K562 (cell line): Measurements from ENCODE around the gene C10orf143. TPM values are rescaled to one million over a fixed set of nuclear protein-coding genes. Genes with fewer than 3 reads are reported as not detected.
A peak's percentile ranks its signal among the peaks of the same experiment; 100 is the strongest.

Source experiments
- ATAC-seq: fragments of 200-7000 bp; cut with Tn5 transposase; 3 replicates; pipeline ENCODE4 v1.9.1; 2020; ENCODE audit warnings: moderate library complexity
- BruUV-seq: library from RNA; stranded (reverse); fragments of 400-500 nt; replicated peaks from 2 replicates; lab custom pipeline; 2021; lab: Mats Ljungman, UMichigan
- CTCF ChIA-PET: fragments of 300-600 bp; formaldehyde crosslinking; extraction: SDS; loops from one replicate; lab custom pipeline; 2021; ENCODE audit warnings: low intra/inter-chr PET ratio; lab: Yijun Ruan, JAX
- POLR2A ChIA-PET: fragments of 300-600, 350-650 bp; sonication (Branson Sonifier 250); formaldehyde crosslinking; extraction: SDS; loops from one replicate; lab custom pipeline; 2021; ENCODE audit warnings: antibody characterized with exemption, inconsistent platforms; lab: Yijun Ruan, JAX
- DNase-seq, 4 experiments: peaks; one replicate each; pipeline versions ENCODE4 v3.0.0 to v3.0.0-alpha.2; 2011 to 2018; ENCODE audit warnings: low spot score in 3 of 4, mixed read lengths in 3 of 4; ENCODE audit errors: extremely low read depth in 1 of 4
- FAIRE-seq: peaks from 2 replicates; lab custom pipeline; 2011; peaks lifted over from hg19 to GRCh38; lab: Jason Lieb, UNC
- H2AFZ ChIP-seq: 2 replicates; pipeline ENCODE4 v1.6.0; 2011; ENCODE audit warnings: low read depth, low read length, control low read depth, inconsistent platforms
- H3K27ac ChIP-seq: fragments of 200-600 bp; 3 replicates; pipeline ENCODE4 v1.8.0; 2011; ENCODE audit warnings: low read depth, mild to moderate bottlenecking, control low read depth, inconsistent platforms, low read length, moderate library complexity, mixed read lengths; ENCODE audit errors: extremely low read depth
- H3K27me3 ChIP-seq, 2 experiments: fragments of 300-600 bp in 1 of 2; 2 replicates in 1 of 2; 3 replicates in 1 of 2; pipeline versions ENCODE4 v1.6.0 to v1.8.0; 2011; ENCODE audit warnings: inconsistent platforms in 2 of 2, low read length in 2 of 2, mild to moderate bottlenecking in 1 of 2, mixed read lengths in 1 of 2, moderate library complexity in 1 of 2; ENCODE audit not compliant: control insufficient read depth in 2 of 2, insufficient read depth in 2 of 2
- H3K36me3 ChIP-seq: fragments of 300-600 bp; 3 replicates; pipeline ENCODE4 v1.8.0; 2011; ENCODE audit warnings: mild to moderate bottlenecking, low read length, inconsistent platforms; ENCODE audit not compliant: control insufficient read depth, insufficient read depth
- H3K4me1 ChIP-seq, 2 experiments: fragments of 200-600 bp in 1 of 2; replicated peaks in 1 of 2; 2 replicates in 1 of 2; 3 replicates in 1 of 2; pipeline versions ENCODE4 v1.5.1 to v1.8.0; 2011; ENCODE audit warnings: inconsistent platforms in 2 of 2, low read length in 2 of 2, mild to moderate bottlenecking in 1 of 2, mixed read lengths in 1 of 2, moderate library complexity in 1 of 2; ENCODE audit not compliant: control insufficient read depth in 2 of 2, insufficient read depth in 2 of 2
- H3K4me2 ChIP-seq: 2 replicates; pipeline ENCODE4 v1.6.1; 2011; ENCODE audit warnings: low read length, control low read depth, inconsistent platforms, mixed read lengths; ENCODE audit not compliant: insufficient read depth
- H3K4me3 ChIP-seq: fragments of 200-600 bp; sonication (generic), shearing (Covaris generic); 2 replicates; pipeline ENCODE4 v1.5.1; 2016; ENCODE audit warnings: control low read depth, inconsistent platforms
- H3K79me2 ChIP-seq: fragments of 200-600 bp; 3 replicates; pipeline ENCODE4 v1.8.0; 2011; ENCODE audit warnings: low read length, inconsistent platforms; ENCODE audit not compliant: control insufficient read depth, insufficient read depth
- H3K9ac ChIP-seq, 2 experiments: 2 replicates each; pipeline versions ENCODE4 v1.6.0 to v1.6.1; 2011; ENCODE audit warnings: low read depth in 2 of 2, low read length in 2 of 2, control low read depth in 1 of 2, inconsistent platforms in 1 of 2, mild to moderate bottlenecking in 1 of 2, mixed read lengths in 1 of 2; ENCODE audit not compliant: insufficient read depth in 1 of 2
- H3K9me1 ChIP-seq: one replicate; pipeline ENCODE4 v1.6.0; 2011; ENCODE audit warnings: inconsistent platforms, mild to moderate bottlenecking, low read length, moderate library complexity; ENCODE audit not compliant: control insufficient read depth, insufficient read depth
- H3K9me3 ChIP-seq: replicated peaks from 2 replicates; pipeline ENCODE4 v1.5.1; 2011; ENCODE audit warnings: low read depth, low read length, inconsistent platforms; ENCODE audit not compliant: control insufficient read depth, insufficient read depth
- H4K20me1 ChIP-seq: replicated peaks from 2 replicates; pipeline ENCODE4 v1.6.1; 2011; ENCODE audit warnings: low read length, inconsistent platforms, mixed read lengths; ENCODE audit not compliant: control insufficient read depth, insufficient read depth
- HNRNPUL1 ChIP-seq: fragments of 200-400 bp; formaldehyde crosslinking; IDR thresholded peaks from 2 replicates; pipeline ENCODE4 v1.6.1; 2017; ENCODE audit warnings: low read length
- RCOR1 ChIP-seq, 2 experiments: IDR thresholded peaks; 2 replicates each; pipeline ENCODE4 v1.6.1; 2012; ENCODE audit warnings: low read depth in 2 of 2, low read length in 2 of 2, borderline replicate concordance in 1 of 2, improper control_type of control experiment in 1 of 2
- SNRNP70 ChIP-seq: fragments of 200-400 bp; formaldehyde crosslinking; optimal IDR thresholded peaks from 2 replicates; pipeline ENCODE3; 2017; ENCODE audit warnings: low read depth, low read length
- TEAD1 ChIP-seq, 2 experiments: fragments of 450-650 bp in 1 of 2; sonication (generic) in 1 of 2; formaldehyde crosslinking; IDR thresholded peaks; 2 replicates each; pipeline versions ENCODE4 v1.4.0 to v1.8.0; 2020 to 2022; ENCODE audit warnings: mild to moderate bottlenecking in 2 of 2, missing genetic modification reagents in 1 of 2
- TEAD2 ChIP-seq: fragments of 450-650 bp; IDR thresholded peaks from 2 replicates; pipeline ENCODE4 v1.6.1; 2016; ENCODE audit warnings: missing genetic modification characterization, control low read depth, missing compliant biosample characterization
- U2AF2 ChIP-seq: fragments of 200-400 bp; formaldehyde crosslinking; optimal IDR thresholded peaks from 2 replicates; pipeline ENCODE3; 2017; ENCODE audit warnings: low read depth, mild to moderate bottlenecking, low read length
- ZBTB8A ChIP-seq: fragments of 450-650 bp; IDR thresholded peaks from 2 replicates; pipeline ENCODE4 v1.6.1; 2018; ENCODE audit warnings: mild to moderate bottlenecking, moderate library complexity; ENCODE audit not compliant: partially characterized antibody
- ZNF282 ChIP-seq: sonication (generic); formaldehyde crosslinking; IDR thresholded peaks from 2 replicates; pipeline ENCODE4 v1.8.1; 2023; ENCODE audit warnings: missing genetic modification reagents
- WGBS: fragments of 100-300 bp; shearing (Covaris generic); methylation state at CpG from one replicate; pipeline ENCODE4 v1.1.6; 2016; ENCODE audit warnings: low coverage, mixed read lengths; ENCODE audit not compliant: insufficient coverage; ENCODE audit errors: missing lambda C conversion rate; 5-methylcytosine and 5-hydroxymethylcytosine counted together
- in situ Hi-C: fragments of 300-500 bp; cut with MboI; formaldehyde crosslinking; loops from 4 replicates; pipeline ENCODE4 v1.15.0; 2018; ENCODE audit warnings: inconsistent platforms, mixed read lengths
- intact Hi-C: fragments of 100-400 bp; cut with micrococcal nuclease; formaldehyde crosslinking; loops from 2 replicates; pipeline ENCODE4 v1.14.2; 2022
- polyA plus RNA-seq, 8 experiments: library from polyadenylated mRNA; depleted of rRNA in 4 of 8; stranded (reverse) in 5 of 8; unstranded in 3 of 8; fragments of >200 nt; fragmentation: Nextera tagmentation in 2 of 8; fragmentation: Illumina TruSeq in 1 of 8; extraction: Ambion mirVana in 2 of 8; extraction: Trizol in 1 of 8; gene quantifications; 2 replicates each; pipeline versions ENCODE4 v1.2.1 to v1.2.3, GENCODE V29; 2011 to 2014; ENCODE audit warnings: inconsistent platforms in 1 of 8, missing spikeins in 1 of 8
- total RNA-seq, 7 experiments: library from RNA; depleted of rRNA in 6 of 7; stranded (reverse); fragments of >200 nt in 6 of 7; fragmentation: Illumina TruSeq in 2 of 7; extraction: Trizol in 2 of 7; gene quantifications; 2 replicates each; pipeline versions ENCODE4 v1.2.1 to v1.2.3, GENCODE V29; 2011 to 2021; ENCODE audit warnings: low replicate concordance in 1 of 7
- TF ChIP-seq, protein P1 (sequence below): sonication (generic); formaldehyde crosslinking; IDR thresholded peaks from 2 replicates; pipeline ENCODE4 v1.8.0; 2022; ENCODE audit warnings: missing genetic modification reagents, mild to moderate bottlenecking, moderate library complexity, borderline replicate concordance
- TF ChIP-seq, protein P2 (sequence below), 2 experiments: fragments of 450-650 bp; IDR thresholded peaks; 2 replicates each; pipeline ENCODE4 v1.6.1; 2016; ENCODE audit warnings: mild to moderate bottlenecking in 2 of 2, borderline replicate concordance in 1 of 2, low read depth in 1 of 2, moderate library complexity in 1 of 2

The C10orf143 gene
- total and polyA plus RNA-seq, 9 of the 15 experiments (the other 6 are each of a cell fraction or from before 2014, with no cell fraction given) = 0.07 to 0.42 (median 0.25) TPM; not detected in 2

DNA sequence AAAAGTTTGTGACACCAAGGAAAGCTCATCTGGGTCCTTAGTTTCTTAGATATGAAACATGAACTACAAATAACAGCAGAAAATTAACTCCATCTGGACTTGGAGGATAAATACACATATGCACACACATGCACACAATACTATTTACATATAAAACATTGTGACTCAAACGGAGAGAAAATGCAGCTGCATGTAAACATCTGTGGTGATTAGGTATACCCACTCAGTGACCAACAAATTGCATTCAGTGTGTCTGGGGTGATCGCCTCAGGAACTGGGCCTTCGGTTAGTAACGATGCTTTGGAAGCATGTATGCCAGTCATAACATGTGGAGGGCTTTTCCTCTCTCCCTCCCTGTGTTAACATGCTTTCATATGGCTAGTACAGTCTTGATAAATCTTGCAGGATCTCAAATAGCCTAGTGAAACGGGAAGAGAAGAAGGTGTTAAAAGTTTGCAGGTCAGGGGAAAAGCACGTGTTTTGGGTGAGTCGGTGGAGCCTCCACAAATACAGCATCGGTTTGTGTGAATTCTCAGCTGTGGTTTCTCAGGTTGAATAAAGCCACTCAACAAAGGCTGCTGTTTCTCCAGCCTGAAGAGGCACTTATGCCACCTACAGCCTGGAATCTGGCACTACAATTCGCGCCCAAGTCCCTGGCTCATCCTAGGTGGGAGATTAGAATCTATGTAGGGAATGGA lies 16.9 kb upstream of the C10orf143 start (continued):
- TF ChIP-seq TEAD1 (CRISPR knock-in tag; IDR thresholded peaks at IDR 0.05) = peak; percentile 94 to 96
- peak; percentile 95 for TF ChIP-seq TEAD2
- TF ChIP-seq, all 486 proteins: peak for 7

DNA sequence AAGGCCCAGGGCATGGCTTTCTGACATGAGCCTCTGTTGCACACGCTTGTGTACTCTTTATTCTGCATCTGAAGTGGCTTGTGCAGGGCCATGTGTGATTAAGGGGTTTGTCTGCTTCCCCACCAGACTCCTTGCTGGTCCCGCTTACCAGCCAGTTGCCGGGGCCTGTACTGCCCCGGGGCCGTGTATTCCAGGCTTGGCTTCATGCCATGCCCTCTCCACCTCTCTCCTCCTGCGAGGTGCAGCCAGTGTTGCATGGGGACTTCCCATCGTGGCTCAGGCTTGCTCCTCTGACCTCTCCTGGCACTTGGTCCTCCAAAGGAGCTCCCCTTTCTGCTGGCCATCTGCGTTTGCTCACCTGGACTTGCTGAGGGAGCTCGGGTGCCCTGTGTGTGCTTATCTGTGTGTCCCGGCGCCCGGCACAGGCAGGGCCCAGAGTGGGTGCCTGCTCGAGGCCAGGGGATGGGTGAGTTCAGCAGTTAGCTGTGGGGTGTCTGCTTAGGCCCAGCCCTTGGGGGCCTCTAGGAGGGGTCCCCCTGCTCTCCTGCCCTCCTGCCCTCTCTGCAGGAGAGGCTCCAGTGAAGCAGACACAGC lies 11.0 kb upstream of the C10orf143 start:
- H3K4me1 ChIP-seq = peaks cover 0 to 4% of the 10 kb centered on the region in 2 experiments; a peak in 2 of 5 replicates
- intact Hi-C loops (no loop called here), in situ Hi-C loops (loop anchor here (25.0 kb wide), 1 partner anchor 1534 kb away; no protein-coding TSS in a partner anchor)
- DNase-seq (no peak), ATAC-seq (no peak), FAIRE-seq (no peak)
- H3K79me2 ChIP-seq = no peaks in the 10 kb centered on the region
- ChIA-PET POLR2A (interaction anchor here (0.8 kb wide), 1 partner anchor 14 kb away, joined by 3 read pairs; the partner anchor contains the start of gene GLRX3), CTCF (no interaction called here)
- 2% methylated on average over 7 of the region's 13 CpGs for WGBS
- no peaks in the 10 kb centered on the region for H3K9me1 ChIP-seq
- no peaks in the 10 kb centered on the region for H3K36me3 ChIP-seq
- no peak overlapping the region for H3K9ac ChIP-seq
- no peak overlapping the region for H3K4me3 ChIP-seq
- peaks cover 5 to 14% of the 10 kb centered on the region in 2 experiments; a peak in 3 of 5 replicates for H3K27me3 ChIP-seq
- H4K20me1 ChIP-seq = no peaks in the 10 kb centered on the region
- BruUV-seq = no TSS peak
- no peak overlapping the region for H2AFZ ChIP-seq
- no peaks in the 10 kb centered on the region for H3K9me3 ChIP-seq
- H3K4me2 ChIP-seq = no peak overlapping the region
- no peak overlapping the region for H3K27ac ChIP-seq
- TF ChIP-seq, protein P1, sequence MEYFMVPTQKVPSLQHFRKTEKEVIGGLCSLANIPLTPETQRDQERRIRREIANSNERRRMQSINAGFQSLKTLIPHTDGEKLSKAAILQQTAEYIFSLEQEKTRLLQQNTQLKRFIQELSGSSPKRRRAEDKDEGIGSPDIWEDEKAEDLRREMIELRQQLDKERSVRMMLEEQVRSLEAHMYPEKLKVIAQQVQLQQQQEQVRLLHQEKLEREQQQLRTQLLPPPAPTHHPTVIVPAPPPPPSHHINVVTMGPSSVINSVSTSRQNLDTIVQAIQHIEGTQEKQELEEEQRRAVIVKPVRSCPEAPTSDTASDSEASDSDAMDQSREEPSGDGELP = no peak
- TF ChIP-seq ZNF282 (CRISPR knock-in tag) (no peak), RCOR1 (IDR thresholded peaks at IDR 0.05; ENCODE audit: borderline replicate concordance in 1 of 2, low read depth in 2 of 2, low read length in 2 of 2) (no peak), ZBTB8A (no peak), HNRNPUL1 (no peak), U2AF2 (no peak), SNRNP70 (no peak)
- TF ChIP-seq, protein P2, sequence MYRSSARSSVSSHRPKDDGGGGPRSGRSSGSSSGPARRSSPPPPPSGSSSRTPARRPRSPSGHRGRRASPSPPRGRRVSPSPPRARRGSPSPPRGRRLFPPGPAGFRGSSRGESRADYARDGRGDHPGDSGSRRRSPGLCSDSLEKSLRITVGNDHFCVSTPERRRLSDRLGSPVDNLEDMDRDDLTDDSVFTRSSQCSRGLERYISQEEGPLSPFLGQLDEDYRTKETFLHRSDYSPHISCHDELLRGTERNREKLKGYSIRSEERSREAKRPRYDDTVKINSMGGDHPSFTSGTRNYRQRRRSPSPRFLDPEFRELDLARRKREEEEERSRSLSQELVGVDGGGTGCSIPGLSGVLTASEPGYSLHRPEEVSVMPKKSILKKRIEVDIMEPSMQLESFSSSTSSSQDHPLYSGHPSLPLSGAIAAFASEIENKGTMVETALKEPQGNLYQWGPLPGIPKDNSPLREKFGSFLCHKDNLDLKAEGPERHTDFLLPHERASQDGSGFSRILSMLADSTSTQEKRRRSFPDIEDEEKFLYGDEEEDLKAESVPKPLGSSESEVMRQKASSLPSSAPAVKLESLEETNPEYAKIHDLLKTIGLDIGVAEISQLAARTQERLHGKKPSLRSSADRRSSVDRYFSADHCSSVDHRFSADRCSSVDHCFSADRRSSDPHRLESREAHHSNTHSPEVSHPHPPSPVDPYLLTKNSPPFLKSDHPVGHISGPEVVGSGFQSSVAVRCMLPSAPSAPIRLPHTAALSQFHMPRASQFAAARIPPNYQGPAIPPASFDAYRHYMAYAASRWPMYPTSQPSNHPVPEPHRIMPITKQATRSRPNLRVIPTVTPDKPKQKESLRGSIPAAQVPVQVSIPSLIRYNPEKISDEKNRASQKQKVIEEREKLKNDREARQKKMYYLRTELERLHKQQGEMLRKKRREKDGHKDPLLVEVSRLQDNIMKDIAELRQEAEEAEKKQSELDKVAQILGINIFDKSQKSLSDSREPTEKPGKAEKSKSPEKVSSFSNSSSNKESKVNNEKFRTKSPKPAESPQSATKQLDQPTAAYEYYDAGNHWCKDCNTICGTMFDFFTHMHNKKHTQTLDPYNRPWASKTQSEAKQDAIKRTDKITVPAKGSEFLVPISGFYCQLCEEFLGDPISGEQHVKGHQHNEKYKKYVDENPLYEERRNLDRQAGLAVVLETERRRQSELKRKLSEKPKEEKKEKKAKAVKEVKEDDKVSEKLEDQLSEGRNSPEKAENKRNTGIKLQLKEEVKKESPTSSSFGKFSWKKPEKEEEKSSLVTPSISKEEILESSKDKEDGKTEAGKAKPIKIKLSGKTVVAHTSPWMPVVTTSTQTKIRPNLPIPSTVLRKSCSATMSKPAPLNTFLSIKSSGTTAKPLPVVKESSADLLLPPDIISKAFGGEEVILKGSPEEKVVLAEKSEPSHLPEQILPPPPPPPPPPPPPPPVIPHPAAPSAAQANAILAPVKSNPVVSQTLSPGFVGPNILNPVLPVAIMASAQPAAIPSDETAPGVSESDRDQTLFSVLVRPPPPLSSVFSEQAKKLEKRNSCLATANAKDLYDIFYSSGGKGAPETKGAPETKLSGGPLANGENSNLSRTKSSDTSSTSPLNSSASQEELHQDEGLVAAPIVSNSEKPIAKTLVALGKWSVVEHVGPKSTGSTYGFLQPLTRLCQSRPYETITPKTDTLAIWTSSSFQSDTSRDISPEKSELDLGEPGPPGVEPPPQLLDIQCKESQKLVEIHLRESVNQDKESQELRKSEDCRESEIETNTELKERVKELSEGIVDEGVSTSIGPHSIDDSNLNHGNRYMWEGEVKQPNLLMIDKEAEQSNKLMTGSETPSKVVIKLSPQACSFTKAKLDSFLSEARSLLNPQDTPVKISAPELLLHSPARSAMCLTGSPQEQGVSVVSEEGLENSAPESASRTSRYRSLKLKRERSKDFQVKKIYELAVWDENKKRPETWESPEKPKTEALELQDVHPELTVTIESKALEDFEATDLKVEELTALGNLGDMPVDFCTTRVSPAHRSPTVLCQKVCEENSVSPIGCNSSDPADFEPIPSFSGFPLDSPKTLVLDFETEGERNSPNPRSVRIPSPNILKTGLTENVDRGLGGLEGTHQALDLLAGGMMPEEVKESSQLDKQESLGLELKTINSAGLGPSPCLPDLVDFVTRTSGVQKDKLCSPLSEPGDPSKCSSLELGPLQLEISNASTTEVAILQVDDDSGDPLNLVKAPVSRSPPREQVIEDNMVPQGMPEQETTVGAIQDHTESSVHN (IDR thresholded peaks at IDR 0.05; ENCODE audit: borderline replicate concordance in 1 of 2, low read depth in 1 of 2) = no peak
